ENCODE data around the gene ACAA1. TPM values are rescaled to one million over a fixed set of nuclear protein-coding genes. Genes with fewer than 3 reads are reported as not detected.

Gene ACAA1
- polyA plus RNA-seq, 1 donor: 96.2 TPM

- Histone ChIP-seq H3K4me3 (ENCODE audit: low read length) (no peak overlapping the region), H3K9me3 (ENCODE audit: control insufficient read depth, low read depth, low read length) (no peaks in the 10 kb centered on the region), H3K36me3 (ENCODE audit: control insufficient read depth, insufficient read depth, low read length) (peaks cover 6% of the 10 kb centered on the region), H3K4me1 (ENCODE audit: control insufficient read depth, insufficient read depth, low read length) (no peaks in the 10 kb centered on the region), H3K27me3 (ENCODE audit: control insufficient read depth, insufficient read depth, low read length) (no peaks in the 10 kb centered on the region), H3K27ac (ENCODE audit: low read length) (no peak overlapping the region)
- WGBS (ENCODE audit: insufficient coverage, low lambda C conversion rate): no CpG with 5 or more reads among the region's 13 CpGs
- no peak for DNase-seq
Observed at GRCh38 chr3:38114052-38114874, 22.7 kb downstream of the ACAA1 start.

- H3K27ac ChIP-seq (ENCODE audit: low read length): no peak overlapping the region
- H3K36me3 ChIP-seq (ENCODE audit: control insufficient read depth, insufficient read depth, low read length): no peaks in the 10 kb centered on the region
- H3K4me3 ChIP-seq (ENCODE audit: low read length): no peak overlapping the region
- WGBS (ENCODE audit: insufficient coverage, low lambda C conversion rate): no CpG with 5 or more reads among the region's 7 CpGs
- no peaks in the 10 kb centered on the region for H3K27me3 ChIP-seq (ENCODE audit: control insufficient read depth, insufficient read depth, low read length)
- DNase-seq: no peak
- H3K9me3 ChIP-seq (ENCODE audit: control insufficient read depth, low read depth, low read length): no peaks in the 10 kb centered on the region
- H3K4me1 ChIP-seq (ENCODE audit: control insufficient read depth, insufficient read depth, low read length): no peaks in the 10 kb centered on the region
Observed at GRCh38 chr3:38112378-38112761, 24.6 kb downstream of the ACAA1 start.

GRCh38 chr3:38111696-38112377, 25.1 kb downstream of the ACAA1 start:
- no peaks in the 10 kb centered on the region for H3K36me3 ChIP-seq (ENCODE audit: control insufficient read depth, insufficient read depth, low read length)
- H3K4me3 ChIP-seq (ENCODE audit: low read length): no peak overlapping the region
- no peaks in the 10 kb centered on the region for H3K4me1 ChIP-seq (ENCODE audit: control insufficient read depth, insufficient read depth, low read length)
- H3K27ac ChIP-seq (ENCODE audit: low read length): no peak overlapping the region
- DNase-seq: no peak
- no peaks in the 10 kb centered on the region for H3K27me3 ChIP-seq (ENCODE audit: control insufficient read depth, insufficient read depth, low read length)
- no CpG with 5 or more reads among the region's 16 CpGs for WGBS (ENCODE audit: insufficient coverage, low lambda C conversion rate)
- no peaks in the 10 kb centered on the region for H3K9me3 ChIP-seq (ENCODE audit: control insufficient read depth, low read depth, low read length)

GRCh38 chr3:38111201-38111600, 25.7 kb downstream of the ACAA1 start:
- H3K9me3 ChIP-seq (ENCODE audit: control insufficient read depth, low read depth, low read length): no peaks in the 10 kb centered on the region
- H3K27ac ChIP-seq (ENCODE audit: low read length): no peak overlapping the region
- no CpG with 5 or more reads among the region's 4 CpGs for WGBS (ENCODE audit: insufficient coverage, low lambda C conversion rate)
- DNase-seq: no peak
- H3K4me3 ChIP-seq (ENCODE audit: low read length): no peak overlapping the region
- no peaks in the 10 kb centered on the region for H3K4me1 ChIP-seq (ENCODE audit: control insufficient read depth, insufficient read depth, low read length)
- H3K27me3 ChIP-seq (ENCODE audit: control insufficient read depth, insufficient read depth, low read length): no peaks in the 10 kb centered on the region
- no peaks in the 10 kb centered on the region for H3K36me3 ChIP-seq (ENCODE audit: control insufficient read depth, insufficient read depth, low read length)

- H3K4me1 ChIP-seq (ENCODE audit: control insufficient read depth, insufficient read depth, low read length): no peaks in the 10 kb centered on the region
- H3K27me3 ChIP-seq (ENCODE audit: control insufficient read depth, insufficient read depth, low read length): no peaks in the 10 kb centered on the region
- H3K9me3 ChIP-seq (ENCODE audit: control insufficient read depth, low read depth, low read length): peaks cover 3% of the 10 kb centered on the region
- no peak overlapping the region for H3K27ac ChIP-seq (ENCODE audit: low read length)
- H3K36me3 ChIP-seq (ENCODE audit: control insufficient read depth, insufficient read depth, low read length): no peaks in the 10 kb centered on the region
- no CpG with 5 or more reads among the region's 6 CpGs for WGBS (ENCODE audit: insufficient coverage, low lambda C conversion rate)
- no peak for DNase-seq
- H3K4me3 ChIP-seq (ENCODE audit: low read length): no peak overlapping the region
Observed at GRCh38 chr3:38110314-38111050, 26.4 kb downstream of the ACAA1 start.

- Histone ChIP-seq H3K4me3 (ENCODE audit: low read length) (no peak overlapping the region), H3K27ac (ENCODE audit: low read length) (no peak overlapping the region), H3K9me3 (ENCODE audit: control insufficient read depth, low read depth, low read length) (peaks cover 3% of the 10 kb centered on the region), H3K4me1 (ENCODE audit: control insufficient read depth, insufficient read depth, low read length) (no peaks in the 10 kb centered on the region), H3K27me3 (ENCODE audit: control insufficient read depth, insufficient read depth, low read length) (no peaks in the 10 kb centered on the region), H3K36me3 (ENCODE audit: control insufficient read depth, insufficient read depth, low read length) (no peaks in the 10 kb centered on the region)
- no CpG with 5 or more reads among the region's 17 CpGs for WGBS (ENCODE audit: insufficient coverage, low lambda C conversion rate)
- DNase-seq: no peak
Observed at GRCh38 chr3:38109580-38110313, 27.2 kb downstream of the ACAA1 start.

- H3K27me3 ChIP-seq (ENCODE audit: control insufficient read depth, insufficient read depth, low read length): no peaks in the 10 kb centered on the region
- no peak for DNase-seq
- no peaks in the 10 kb centered on the region for H3K36me3 ChIP-seq (ENCODE audit: control insufficient read depth, insufficient read depth, low read length)
- no CpG with 5 or more reads among the region's 11 CpGs for WGBS (ENCODE audit: insufficient coverage, low lambda C conversion rate)
- H3K27ac ChIP-seq (ENCODE audit: low read length): no peak overlapping the region
- H3K4me3 ChIP-seq (ENCODE audit: low read length): no peak overlapping the region
- peaks cover 3% of the 10 kb centered on the region for H3K9me3 ChIP-seq (ENCODE audit: control insufficient read depth, low read depth, low read length)
- H3K4me1 ChIP-seq (ENCODE audit: control insufficient read depth, insufficient read depth, low read length): no peaks in the 10 kb centered on the region
Observed at GRCh38 chr3:38108649-38109579, 28.0 kb downstream of the ACAA1 start.

- no peak overlapping the region for H3K27ac ChIP-seq (ENCODE audit: low read length)
- peaks cover 3% of the 10 kb centered on the region for H3K9me3 ChIP-seq (ENCODE audit: control insufficient read depth, low read depth, low read length)
- no peaks in the 10 kb centered on the region for H3K36me3 ChIP-seq (ENCODE audit: control insufficient read depth, insufficient read depth, low read length)
- H3K27me3 ChIP-seq (ENCODE audit: control insufficient read depth, insufficient read depth, low read length): no peaks in the 10 kb centered on the region
- no CpG with 5 or more reads among the region's 7 CpGs for WGBS (ENCODE audit: insufficient coverage, low lambda C conversion rate)
- no peak for DNase-seq
- no peak overlapping the region for H3K4me3 ChIP-seq (ENCODE audit: low read length)
- H3K4me1 ChIP-seq (ENCODE audit: control insufficient read depth, insufficient read depth, low read length): no peaks in the 10 kb centered on the region
Observed at GRCh38 chr3:38107911-38108648, 28.8 kb downstream of the ACAA1 start.

- Histone ChIP-seq H3K27me3 (ENCODE audit: control insufficient read depth, insufficient read depth, low read length) (no peaks in the 10 kb centered on the region), H3K9me3 (ENCODE audit: control insufficient read depth, low read depth, low read length) (peaks cover 3% of the 10 kb centered on the region), H3K27ac (ENCODE audit: low read length) (no peak overlapping the region), H3K36me3 (ENCODE audit: control insufficient read depth, insufficient read depth, low read length) (no peaks in the 10 kb centered on the region), H3K4me3 (ENCODE audit: low read length) (no peak overlapping the region), H3K4me1 (ENCODE audit: control insufficient read depth, insufficient read depth, low read length) (no peaks in the 10 kb centered on the region)
- no peak for DNase-seq
- WGBS (ENCODE audit: insufficient coverage, low lambda C conversion rate): 71% methylated on average over 1 of the region's 1 CpG
Observed at GRCh38 chr3:38105525-38105924, 31.4 kb downstream of the ACAA1 start.

Measured in large intestine (tissue), 3 donors.